T-helper 9 cell (primary cell): ENCODE measurements around the gene TMPRSS11A.

Experiments used
- DNase-seq: peaks from one replicate; pipeline ENCODE4 v3.0.0-alpha.2; 2020

Gene TMPRSS11A

GRCh38 chr4:67911638-67912037 is 51.7 kb downstream of the TMPRSS11A start:
- no peak for DNase-seq

GRCh38 chr4:67911141-67911540 is 52.2 kb downstream of the TMPRSS11A start:
- DNase-seq: no peak

- DNase-seq: no peak
These were observed 52.7 kb downstream of the TMPRSS11A start for GRCh38 chr4:67910585-67910905.

GRCh38 chr4:67909905-67910584 is 53.2 kb downstream of the TMPRSS11A start:
- no peak for DNase-seq

- DNase-seq: no peak
These were observed 55.6 kb downstream of the TMPRSS11A start for GRCh38 chr4:67907650-67908049.

- no peak for DNase-seq
These were observed 64.2 kb downstream of the TMPRSS11A start for GRCh38 chr4:67899096-67899495.

GRCh38 chr4:67897686-67898085 is 65.6 kb downstream of the TMPRSS11A start:
- DNase-seq: no peak

GRCh38 chr4:67896421-67897065 is 66.8 kb downstream of the TMPRSS11A start:
- DNase-seq: no peak

GRCh38 chr4:67894659-67895058 is 68.6 kb downstream of the TMPRSS11A start:
- no peak for DNase-seq

GRCh38 chr4:67892905-67893304 is 70.4 kb downstream of the TMPRSS11A start:
- no peak for DNase-seq

- DNase-seq: no peak
These were observed 71.0 kb downstream of the TMPRSS11A start for GRCh38 chr4:67892253-67892652.

- no peak for DNase-seq
These were observed 71.6 kb downstream of the TMPRSS11A start for GRCh38 chr4:67891645-67892044.

- no peak for DNase-seq
These were observed 77.0 kb downstream of the TMPRSS11A start for GRCh38 chr4:67886281-67886680.

GRCh38 chr4:67885762-67886161 is 77.5 kb downstream of the TMPRSS11A start:
- no peak for DNase-seq

GRCh38 chr4:67884701-67885100 is 78.6 kb downstream of the TMPRSS11A start:
- no peak for DNase-seq

- no peak for DNase-seq
These were observed 79.4 kb downstream of the TMPRSS11A start, which contains the start of gene TMPRSS11D for GRCh38 chr4:67883902-67884301. Gene TMPRSS11D, minus strand, starts transcription at chr4:67884002. Its CDS starts 69 bp downstream, at chr4:67883933.

- no peak for DNase-seq
These were observed 79.8 kb downstream of the TMPRSS11A start for GRCh38 chr4:67883458-67883857.

GRCh38 chr4:67880866-67881610 is 82.3 kb downstream of the TMPRSS11A start:
- DNase-seq: no peak

GRCh38 chr4:67879486-67879885 is 83.8 kb downstream of the TMPRSS11A start:
- DNase-seq: no peak

- no peak for DNase-seq
These were observed 86.2 kb downstream of the TMPRSS11A start for GRCh38 chr4:67877086-67877485.

GRCh38 chr4:67874986-67875385 is 88.3 kb downstream of the TMPRSS11A start:
- no peak for DNase-seq

GRCh38 chr4:67873116-67873515 is 90.2 kb downstream of the TMPRSS11A start:
- no peak for DNase-seq

GRCh38 chr4:67871867-67872266 is 91.4 kb downstream of the TMPRSS11A start:
- no peak for DNase-seq
